Non-pigmented ciliary epithelial cell (primary cell): ENCODE measurements around the gene TBXA2R.
A peak's percentile ranks its signal among the peaks of the same experiment; 100 is the strongest.
"Not testable (repeated sequence)": the region's sequence is repeated elsewhere in the genome, so short reads cannot be mapped to it uniquely, and the experiment has no call there.

Source experiments
- DNase-seq: peaks from one replicate; pipeline ENCODE4 v3.0.0-alpha.2; 2010; ENCODE audit warnings: low read depth

The TBXA2R gene

DNA sequence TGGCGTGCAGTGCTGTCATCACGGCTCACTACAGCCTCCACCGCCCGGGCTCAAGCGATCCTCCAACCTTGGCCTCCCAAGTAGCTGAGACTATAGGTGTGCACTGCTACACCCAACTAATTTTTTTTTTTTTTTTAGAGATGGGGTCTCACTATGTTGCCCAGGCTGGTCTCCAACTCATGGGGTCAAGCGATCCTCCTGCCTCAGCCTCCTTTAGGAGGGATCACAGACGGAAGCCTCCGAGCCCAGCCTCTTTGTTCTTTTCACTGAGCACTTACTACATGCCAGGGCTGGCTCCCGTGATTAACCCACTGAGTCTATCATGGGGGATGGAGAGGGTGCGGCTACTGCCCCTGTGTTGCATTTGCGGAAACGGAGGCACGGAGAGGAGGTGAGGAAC lies 32.8 kb upstream of the TBXA2R start:
- DNase-seq, result no peak

- no peak for DNase-seq
These were observed 31.8 kb upstream of the TBXA2R start for GRCh38 chr19:3638208-3639193.

DNA sequence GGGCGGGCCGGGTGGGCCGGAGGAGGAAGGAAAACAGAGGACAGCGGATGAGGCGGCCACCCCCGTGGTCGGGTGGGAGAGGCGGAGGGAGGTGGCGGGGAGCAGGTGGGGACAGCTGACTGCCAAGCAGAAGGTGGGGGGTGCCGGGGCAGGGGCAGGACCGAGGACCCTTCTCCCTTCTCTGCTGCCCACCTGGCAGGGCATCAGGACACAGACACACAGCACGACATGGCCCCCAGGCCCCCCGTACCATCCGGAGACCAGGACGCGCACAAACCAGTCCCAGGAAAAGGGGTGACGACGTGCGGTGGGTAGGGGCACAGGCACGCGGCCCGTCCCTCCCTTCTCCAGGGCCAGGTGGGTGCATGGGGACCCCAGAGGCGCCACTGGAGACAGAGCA lies 30.9 kb upstream of the TBXA2R start:
- no peak for DNase-seq

DNA sequence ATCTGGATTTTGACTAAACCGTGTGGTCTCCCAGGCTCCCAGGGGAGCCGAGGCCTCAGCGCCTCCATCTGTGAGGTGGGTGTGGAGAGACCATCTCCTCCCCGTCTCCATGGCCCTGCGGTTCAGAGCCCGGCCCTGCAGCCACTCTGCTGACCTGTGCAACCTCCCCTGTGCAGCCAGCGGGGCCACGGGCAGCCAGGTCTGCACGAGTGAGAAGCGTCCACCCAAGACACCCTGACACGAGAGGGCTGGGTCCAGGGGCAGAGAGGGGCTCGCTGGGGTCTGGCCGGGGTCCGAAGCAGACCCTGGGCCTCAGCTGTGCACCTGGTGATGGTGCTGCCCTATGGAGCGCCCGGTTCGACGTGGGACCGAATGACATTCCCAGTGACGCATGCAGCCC lies 30.3 kb upstream of the TBXA2R start:
- DNase-seq, result no peak

DNA sequence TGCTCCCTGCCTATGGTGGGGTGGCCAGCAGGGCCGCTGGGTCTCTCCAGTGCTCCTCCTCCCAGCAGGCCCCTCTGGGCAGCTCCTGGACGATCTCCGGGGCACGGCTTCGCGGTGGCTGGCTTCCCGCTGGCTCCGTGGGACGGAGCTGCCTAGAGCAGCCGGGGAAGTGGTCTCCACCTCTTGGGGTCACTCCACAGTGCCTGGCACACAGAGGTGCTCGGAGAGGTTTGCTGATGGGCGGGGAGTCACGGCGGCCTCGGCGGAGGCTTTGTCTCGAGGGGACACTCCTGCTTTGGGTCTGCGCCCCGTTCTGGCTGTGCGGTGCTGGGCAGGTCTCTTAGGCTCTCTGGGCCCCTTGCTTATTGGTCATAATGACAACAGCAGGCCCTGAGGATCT lies 29.8 kb upstream of the TBXA2R start:
- no peak for DNase-seq

DNA sequence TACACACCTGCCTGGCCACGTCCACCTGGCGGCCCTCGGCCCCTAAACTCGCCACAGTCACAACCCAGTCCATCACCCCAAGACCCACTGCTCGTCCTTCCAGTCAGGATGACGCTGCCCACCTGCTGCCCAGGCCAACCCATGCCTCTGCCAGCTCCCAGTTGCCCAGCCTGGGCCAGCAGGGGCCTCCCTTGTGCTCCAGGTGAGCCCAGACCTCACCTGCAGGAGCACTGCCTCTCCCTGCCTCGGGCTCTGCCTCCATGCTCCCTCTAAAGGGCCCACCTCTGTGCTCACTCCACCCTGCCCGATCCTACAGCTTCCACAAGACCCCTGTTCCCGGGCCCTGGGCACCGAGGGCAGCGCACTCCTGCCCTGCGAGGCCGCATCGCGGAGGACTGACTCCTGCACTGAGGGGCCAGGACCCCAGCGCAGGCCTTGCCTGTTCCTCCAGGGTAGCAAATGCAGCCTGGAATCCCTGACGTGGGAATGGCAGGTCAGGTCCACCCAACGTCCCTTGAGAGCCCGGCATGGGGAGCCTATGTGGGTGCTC lies 27.9 kb upstream of the TBXA2R start:
- no peak for DNase-seq

DNA sequence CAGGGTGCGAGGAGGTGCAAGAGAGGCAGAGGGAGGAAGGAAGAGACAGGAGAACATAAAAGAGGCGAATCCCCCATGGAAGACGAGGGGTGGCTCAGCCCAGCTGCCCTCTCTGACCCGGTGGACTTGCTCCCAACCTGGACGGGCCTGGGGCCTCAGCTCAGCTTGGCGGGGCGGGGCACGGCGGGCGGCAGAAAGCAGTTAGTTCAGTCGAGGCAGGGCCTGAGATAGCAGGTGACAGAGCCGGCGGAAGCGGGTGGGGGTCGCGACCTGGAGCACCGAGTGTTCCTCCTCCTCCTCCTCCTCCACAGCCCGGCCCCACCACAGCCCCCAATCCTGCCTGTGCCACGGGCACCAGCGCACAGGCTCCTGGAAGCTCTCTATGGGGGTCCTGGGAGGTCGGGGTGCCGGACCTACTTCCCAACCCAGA lies 26.9 kb upstream of the TBXA2R start:
- DNase-seq, result no peak

- DNase-seq, result no peak
These were observed 26.3 kb upstream of the TBXA2R start for GRCh38 chr19:3632739-3633558.

DNA sequence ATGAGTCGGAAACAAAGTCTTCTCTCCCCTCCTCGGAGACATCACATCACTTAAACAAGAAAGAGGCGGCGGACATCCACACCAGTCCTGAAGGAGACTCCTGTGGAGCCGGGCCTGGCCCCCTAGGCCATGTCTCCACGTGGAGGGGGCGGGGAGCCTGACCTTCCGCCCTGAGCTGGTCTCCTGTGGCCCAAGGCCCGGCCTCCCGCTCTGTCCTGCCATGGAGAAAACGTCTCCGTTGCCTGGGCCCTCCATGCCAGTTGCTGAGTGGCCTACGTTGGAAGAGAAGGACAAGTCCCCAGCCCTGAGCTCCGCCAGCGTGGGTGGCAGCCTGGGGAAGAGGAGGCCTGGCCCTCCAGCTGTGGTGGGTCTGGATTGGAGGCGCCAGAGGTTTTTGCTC lies 25.4 kb upstream of the TBXA2R start:
- DNase-seq, result no peak

- DNase-seq, result no peak
These were observed 24.6 kb upstream of the TBXA2R start for GRCh38 chr19:3631053-3631861.

GRCh38 chr19:3628766-3629165 lies 22.1 kb upstream of the TBXA2R start:
- not testable (repeated sequence) for DNase-seq

GRCh38 chr19:3627351-3627723 lies 20.7 kb upstream of the TBXA2R start:
- no peak for DNase-seq

GRCh38 chr19:3626473-3627350 lies 20.0 kb upstream of the TBXA2R start, which contains the start of gene CACTIN:
Gene CACTIN (minus strand): TSS chr19:3626790. CDS start chr19:3626762, 28 bp downstream.
- DNase-seq, result peak; percentile 92

DNA sequence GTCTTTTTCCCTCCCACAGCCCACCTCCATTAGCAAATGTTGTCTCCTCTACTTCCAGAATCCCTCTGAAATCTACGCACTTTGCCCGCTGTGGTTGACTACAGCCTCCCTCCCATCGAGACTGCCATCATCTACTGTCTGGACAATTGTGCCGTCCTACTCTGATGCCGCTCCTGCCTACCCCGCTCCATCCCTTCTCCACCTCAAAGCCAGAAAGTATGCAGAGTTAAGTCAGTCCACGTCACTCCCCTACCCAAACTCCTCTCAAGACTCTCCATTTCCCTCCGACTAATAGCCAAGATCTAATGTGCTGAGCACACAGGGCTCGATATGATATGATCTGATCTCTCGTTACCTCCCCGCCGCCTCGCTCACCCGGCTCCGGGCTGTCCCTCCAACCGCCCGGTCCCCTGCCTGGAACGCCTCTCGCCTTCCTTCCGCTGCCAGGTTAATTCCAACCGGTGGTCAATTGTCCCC lies 19.4 kb upstream of the TBXA2R start:
- no peak for DNase-seq

GRCh38 chr19:3623716-3624115 lies 17.0 kb upstream of the TBXA2R start:
- DNase-seq, result no peak

GRCh38 chr19:3622224-3622623 lies 15.5 kb upstream of the TBXA2R start:
- no peak for DNase-seq

GRCh38 chr19:3621689-3622088 lies 15.0 kb upstream of the TBXA2R start:
- no peak for DNase-seq

DNA sequence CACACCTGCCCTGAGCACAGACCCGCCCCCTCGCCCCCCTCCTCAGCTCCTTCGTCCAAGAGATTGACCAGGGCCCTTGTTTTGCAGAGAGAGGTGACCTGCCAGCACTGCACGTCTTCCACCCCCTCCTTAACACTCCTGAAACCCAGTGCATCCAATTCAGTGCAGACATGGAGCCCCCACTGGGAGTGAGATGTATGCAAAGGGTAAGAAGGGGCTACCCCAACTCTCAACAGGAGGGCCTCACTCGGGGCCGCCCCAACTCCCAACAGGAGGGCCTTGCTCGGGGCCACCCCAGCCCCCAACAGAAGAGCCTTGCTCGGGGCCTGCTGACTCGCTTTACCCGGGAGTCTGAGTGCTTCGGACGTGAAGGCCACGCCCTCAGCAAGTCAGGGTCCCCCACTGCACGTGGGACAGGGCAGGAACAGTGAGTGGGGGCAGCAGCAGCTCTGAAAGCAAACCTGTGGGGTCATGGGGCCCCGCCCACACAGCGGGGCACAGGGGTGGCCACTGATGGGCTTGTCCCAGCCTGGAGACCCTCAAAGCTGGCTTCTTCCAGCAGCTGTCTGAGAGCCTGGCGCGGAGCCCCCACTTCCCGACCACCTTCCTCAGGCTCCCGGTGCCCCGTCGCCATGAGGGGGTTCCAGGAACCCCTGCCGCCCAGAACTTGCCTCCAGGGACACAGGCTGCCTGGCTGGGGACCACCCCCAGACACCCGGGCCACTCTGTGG lies 14.3 kb upstream of the TBXA2R start:
- no peak for DNase-seq

GRCh38 chr19:3620145-3620816 lies 13.6 kb upstream of the TBXA2R start:
- no peak for DNase-seq
